GM03348 (cell line): ENCODE results near the gene IQSEC1.

Experiments
- DNase-seq: peaks from one replicate; pipeline ENCODE4 v3.0.0; 2012; ENCODE audit warnings: low spot score

Gene IQSEC1

DNA sequence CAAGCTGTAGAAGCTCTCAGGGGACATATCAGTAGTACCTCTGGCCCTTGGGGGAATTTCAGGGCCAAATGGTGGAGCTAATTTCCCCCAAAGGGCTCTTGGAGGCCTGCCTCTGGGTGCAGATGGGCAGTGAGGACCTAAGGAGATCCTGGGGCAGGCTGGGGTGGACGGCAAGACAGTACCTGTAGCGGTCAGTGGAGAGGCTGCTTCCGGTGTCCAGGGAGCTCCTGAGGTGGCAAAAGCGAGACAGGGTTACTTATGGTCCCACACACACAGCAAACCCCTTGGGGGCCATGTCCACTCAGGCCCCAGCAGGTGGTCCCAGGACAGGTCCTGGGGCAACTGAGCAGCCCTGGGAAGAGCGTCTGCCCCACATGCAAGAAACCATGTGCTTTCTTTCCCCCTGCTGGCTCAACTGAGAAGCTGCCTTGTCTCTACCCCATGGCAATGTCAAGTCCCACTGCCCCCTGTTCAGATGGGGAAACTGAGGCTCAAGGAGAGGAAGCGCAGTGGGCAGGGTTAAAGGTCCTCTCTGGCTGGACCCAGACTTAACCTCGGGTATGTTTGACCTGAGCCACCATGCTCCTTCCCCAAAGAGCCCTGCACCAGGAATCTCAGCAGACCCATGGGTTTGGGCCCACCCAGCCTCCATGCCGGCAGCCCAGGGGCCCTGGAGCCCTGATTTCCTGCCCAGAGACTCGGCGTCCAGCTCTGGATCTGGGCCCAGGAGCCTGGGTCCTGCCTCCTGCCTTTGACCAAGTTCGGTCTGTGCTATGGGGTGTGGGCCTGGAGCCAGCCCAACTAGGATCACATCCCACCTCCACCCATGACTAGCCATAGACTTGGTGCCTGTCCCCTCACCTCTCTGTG is 25.7 kb downstream of the IQSEC1 start:
- no peak for DNase-seq

DNA sequence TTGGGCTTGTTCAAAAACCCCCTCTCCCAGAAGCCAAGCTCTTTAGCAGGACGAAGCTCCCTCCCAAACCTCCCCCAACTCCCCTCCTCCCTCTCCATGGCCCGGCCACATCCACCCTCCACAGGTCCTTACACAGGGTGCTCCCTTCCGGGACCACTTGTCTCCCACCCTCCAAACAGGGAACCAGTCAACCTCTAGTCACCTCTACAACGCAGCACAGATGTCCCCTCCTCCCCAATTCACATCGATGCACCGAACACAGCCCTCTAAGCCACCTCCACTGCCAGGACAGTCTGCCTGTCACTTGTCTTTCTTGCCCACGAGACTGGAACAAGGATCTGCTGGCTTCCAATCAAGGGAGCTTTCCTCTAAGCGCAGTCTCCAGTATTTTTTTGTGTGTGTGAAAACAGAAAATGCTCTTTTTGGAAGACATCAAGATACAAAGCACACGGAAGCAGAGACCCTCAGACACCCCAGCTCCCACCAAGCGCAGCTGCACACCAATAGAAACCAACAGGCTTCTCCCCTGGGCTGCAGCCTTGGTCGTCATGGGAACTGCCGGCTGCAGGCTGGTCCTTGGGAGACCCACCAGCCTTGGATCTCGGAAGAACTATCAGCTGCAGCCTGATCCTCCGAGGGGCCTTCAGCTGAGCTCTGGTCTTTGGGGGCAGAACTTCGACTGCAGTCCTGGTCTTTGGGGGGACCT is 26.5 kb downstream of the IQSEC1 start:
- DNase-seq = no peak

DNA sequence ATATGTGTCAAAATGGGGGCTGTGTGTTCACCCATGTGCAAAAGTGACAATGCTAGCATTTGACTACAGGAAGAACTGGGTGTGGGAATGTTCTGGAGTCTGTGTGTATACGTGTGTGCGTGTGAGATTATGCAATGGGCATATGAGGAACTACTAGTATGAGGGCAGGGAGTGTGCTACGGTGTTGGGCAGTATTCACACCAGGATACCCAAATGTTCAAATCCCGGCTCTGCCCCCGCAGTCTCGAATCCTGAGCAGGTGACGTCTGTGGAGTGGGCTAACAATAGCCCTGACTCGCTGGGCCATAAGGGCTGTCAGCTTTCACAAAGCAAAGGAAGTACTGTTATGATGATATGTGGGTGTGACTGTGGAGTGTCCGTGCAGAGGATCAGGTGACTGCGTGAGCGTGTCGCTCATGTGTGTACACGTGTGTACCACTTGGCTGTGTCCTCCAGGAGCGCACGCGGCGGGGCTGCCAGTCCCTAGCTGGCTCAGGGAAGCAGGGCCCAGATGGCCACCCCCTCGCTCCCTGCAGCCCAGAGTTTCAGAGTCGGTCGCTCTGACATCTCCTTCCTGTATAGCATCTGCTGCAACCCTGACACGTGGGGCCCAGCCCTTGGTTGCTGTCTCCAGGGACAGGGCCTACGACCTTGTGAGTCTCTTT is 27.2 kb downstream of the IQSEC1 start:
- no peak for DNase-seq

DNA sequence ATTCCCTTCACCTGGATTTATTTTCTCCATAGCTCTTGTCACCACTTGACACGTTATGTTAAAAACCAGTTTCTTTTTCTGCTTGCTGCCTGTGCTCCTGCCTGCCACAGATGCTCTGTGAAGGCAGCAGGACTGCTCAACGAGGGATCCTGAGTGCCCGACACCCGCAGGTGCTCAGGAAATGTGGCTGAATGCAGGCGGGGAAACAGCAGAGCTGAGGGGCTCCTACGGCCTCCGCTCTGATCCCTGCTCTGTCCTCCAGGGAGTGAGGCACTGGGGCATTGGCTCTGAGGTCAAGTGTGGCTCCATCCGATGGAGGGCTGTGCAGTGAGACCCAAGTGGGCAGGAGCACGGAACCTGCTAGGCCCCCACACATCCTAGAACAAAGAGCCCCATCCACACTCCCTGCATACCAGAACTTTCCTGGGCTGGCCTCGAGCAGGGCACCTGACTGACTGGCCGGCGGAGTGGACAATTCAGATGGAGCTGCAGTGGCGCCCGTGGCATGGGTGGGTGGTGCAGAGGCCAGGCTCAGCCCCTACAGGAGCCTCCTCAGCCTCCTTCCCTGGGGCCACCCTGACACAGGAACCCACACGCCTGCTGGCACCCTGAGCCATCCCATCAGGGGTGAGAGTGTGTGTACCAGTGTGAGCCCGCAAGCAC is 27.9 kb downstream of the IQSEC1 start:
- no peak for DNase-seq

DNA sequence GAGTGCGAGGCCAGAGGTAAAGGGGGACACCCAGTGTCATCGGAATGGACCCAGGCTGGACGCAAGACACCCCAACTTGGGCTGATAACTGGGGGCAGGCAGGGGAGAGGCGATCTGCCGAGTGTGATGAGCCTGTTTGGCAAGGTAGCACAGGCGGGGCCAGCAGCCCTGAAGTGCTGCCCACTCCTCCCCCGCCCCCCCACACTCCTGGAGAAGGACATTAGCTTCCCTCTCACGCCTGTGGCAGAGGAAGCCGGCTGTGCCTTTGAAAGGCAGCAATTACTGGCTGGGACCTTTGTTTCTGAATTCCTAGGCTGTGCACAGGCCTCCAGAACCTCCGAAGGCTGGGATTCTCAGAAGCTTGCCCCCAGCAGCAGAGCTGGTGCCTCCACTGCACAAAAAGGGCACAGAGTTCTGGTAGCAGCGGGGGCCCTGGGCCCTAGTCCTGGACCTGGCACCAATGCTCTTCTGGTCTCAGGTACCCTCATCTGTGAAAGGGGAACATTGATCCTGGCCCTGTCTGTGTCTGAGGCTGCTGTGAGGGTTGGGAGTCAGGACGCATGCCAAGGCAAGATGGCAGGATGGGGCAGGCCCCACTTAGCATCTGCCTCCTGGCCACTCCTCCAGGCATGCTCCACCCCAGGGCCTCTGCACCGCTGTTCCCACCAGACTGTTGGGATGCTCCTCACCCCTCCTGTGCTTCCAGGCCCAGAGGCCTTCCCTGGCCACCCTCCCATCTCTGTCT is 28.6 kb downstream of the IQSEC1 start:
- no peak for DNase-seq

DNA sequence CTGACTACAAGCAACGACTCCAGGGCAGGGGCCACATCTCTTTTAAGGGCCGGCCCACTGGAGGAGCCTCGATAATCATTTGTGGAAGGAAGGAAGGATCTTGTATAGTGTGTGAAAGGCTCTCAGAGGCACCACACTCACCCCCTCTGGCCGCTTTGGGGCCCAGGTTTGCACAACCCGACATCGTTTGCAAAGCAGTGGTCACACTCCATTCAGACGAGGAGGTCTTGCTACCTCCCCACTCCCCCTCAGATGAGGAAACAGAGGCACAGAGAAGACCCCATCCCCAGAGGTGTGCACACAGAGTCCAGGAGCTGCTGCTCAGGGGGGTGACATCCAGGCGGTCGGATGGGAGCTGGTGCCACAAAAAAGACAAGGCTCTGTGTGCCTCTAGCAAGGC is 29.6 kb downstream of the IQSEC1 start:
- DNase-seq = no peak

DNA sequence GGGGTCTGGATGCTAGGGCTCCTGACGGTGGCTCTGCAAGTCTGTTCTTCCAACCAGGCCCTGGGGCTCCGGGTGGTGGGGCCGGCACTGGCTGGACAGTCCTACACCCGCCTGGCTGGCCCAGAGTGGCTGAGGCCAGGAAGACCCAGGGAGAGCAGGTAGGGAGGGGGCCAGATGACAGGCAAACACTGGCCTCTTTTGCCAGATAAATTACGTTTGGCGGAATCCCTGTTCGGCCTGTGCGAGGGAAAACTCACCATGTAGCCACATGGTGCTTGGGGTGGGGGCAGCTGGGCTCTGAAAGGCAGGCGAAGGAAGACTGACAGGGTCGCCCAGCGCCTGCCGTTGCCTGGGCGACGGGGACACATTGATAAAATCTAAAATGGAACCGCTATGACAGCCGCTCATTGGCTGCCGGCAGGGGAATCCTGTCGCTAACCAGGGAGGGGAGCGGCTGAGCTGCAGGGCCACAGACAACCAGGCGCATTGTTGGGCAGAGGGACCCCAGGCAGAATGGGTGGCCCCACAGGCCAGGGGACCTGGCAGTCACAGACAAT is 30.4 kb downstream of the IQSEC1 start:
- no peak for DNase-seq

DNA sequence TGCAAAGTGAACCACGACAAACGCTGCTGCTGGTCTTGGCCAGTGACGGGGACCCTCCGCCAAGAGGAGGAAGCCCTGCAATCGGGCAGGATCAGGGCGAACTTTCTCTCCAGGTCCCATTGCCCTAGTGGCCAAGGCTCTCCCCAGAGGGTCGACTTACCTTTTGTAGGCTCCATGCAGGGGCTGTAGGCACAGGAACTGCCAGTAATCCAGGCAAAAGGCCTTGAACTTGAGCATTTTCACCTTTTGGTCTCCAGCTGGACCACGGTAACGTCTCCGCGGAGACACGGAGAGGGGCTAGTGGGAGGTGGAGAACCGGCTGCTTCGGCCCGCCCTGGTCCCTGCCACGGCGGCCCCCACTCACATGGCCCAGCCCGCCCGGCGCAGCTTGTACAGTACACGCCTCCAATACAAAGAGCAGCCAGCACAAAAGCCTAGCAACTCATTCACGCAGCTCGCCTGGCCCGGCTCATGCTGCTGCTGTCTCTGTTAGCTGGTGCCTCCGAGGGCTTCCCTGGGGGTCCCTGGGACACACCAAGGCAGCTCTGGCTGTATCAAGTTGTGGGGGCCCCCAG is 31.0 kb downstream of the IQSEC1 start:
- DNase-seq = no peak

DNA sequence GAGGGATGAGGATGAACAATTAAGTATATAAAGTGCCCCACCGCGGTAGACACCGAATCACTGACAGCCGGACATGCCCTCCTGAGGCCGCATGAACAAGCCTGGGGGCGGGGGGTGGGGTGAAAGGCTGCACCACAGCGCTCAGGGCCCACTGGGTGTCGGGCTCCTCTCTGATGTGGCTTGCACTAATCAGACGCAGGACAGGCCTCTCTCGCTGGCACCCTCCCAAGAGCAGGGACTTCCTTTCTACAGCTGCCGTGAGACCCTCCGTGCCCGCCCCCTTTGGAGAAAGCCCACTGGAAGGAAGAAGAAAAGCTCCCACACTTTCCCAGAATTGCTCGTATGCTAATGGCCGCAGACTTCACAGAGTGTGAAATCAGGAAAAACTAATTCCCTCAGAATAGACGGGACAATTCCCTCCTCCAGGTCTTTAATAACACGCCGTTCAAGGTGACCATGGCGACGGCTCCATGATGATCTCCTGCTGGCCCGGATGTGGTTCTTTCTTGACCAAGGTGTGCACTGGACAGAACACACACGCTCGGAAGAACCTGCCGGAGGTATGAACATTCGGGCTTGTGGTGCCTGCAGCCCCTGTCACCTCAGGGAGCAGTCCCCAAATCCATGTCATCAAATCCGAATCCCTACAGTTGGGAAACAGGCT is 32.0 kb downstream of the IQSEC1 start:
- DNase-seq = no peak

DNA sequence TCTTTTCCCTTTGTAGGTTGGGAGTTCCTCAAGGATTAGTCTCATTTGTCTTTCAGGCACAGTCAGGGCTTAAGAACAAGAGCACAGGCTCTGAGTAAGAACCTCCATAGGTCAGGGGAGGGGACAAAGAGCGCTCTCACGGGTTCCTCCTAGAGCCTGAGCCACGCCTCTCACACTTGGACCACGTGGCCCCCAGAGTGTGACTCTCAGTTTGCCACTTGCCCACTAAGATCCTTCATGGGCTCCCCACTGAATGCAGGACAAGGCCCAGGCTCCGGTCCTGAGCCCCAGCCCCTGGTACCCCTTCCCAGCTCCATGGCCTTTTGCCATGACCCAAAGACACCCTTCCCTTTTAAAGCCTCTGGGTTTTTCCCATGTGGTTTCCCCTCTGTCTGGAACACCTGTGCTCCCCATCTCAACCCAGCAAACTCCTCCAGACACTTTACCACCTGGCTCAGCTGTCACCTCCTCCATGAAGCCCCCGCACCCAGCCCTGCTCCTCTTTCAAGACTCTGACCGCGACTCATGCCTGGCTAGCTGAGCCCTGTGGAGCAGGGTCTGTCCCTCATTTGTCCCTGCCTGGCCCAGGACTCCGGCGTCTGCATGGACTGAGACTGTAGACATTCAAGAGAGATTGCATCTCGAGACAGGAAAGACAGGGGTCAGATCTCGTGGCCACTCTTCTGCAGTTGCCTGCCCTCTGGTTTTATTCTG is 32.7 kb downstream of the IQSEC1 start:
- no peak for DNase-seq

DNA sequence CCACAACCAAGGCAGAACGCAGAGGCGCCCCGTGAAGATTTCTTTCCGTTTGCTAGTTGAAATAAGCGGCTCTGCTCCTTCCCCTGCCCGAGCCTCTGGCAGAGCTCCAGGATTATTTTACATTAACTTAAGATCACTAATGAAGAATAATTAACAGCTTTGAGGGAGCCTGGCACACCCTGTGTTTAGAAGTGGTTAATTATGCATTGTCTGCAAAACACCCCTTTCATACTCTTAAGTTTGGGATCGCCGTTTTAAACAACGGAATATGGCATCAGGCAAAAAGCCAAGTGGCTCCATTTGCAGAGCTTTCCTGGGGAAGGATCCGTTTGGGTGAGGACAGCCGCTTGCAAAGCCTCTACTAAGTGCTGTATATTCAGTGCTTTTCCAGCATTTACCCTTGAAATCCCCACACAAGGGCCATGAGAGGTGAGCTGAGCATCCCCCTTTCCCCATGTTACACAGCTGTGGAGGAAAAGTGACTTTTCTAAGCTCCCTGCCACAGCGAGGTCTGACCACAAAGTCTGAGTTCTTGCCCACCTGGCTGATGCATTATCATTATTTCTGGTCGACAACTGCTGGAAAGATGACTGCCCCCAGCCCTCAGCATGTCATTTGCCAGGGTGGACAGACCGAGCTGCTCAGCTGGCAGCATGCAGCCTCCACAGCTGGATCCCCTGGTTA is 33.9 kb downstream of the IQSEC1 start:
- no peak for DNase-seq

DNA sequence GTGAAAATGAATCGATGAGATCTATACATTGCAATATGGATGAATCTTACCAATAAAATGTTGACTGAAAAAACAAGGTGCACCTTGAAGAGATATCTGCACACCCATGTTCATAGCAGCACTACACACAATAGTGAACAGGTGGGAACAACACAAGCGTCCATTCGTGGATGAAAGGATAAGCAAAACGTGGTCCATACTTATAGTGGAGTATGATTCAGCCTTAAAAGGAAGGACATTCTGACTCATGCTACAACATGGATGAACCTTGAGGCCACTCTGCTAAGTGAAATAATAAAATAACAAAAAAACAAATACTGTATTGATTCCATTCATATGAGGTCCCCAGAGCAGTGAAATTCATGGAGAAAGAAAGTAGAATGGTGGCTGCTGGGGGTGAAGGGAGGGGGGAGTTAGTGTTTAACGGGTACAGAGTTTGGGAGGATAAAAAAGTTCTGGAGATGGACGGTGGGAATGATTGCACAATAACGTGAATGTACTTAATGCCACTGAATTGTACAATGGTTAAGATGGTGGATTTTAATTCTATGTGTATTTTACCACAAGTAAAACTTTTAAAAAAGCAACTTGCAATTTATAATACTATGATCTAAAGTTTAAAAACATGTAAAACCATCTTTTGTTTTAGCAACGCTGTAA is 35.6 kb downstream of the IQSEC1 start:
- no peak for DNase-seq

DNA sequence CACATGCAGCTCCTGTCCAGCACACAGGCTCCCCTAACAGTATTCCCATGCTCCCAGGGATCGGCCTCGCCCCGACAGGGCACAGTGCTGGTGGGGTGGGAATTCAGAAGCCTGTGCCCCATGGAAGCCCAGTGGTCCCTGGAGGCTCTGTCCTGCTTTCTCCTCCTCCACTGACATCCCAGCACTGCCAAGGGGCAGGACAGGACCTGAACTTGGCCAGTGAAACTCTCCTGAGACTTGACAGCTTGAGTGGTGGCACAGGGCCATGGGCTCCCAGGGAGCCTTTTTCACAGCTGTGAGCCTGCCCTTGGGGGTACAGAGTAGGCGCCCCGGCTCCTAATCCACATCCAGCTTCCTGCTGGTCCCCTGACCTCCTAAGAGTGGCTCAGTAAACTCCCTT is 38.4 kb downstream of the IQSEC1 start:
- DNase-seq = no peak

DNA sequence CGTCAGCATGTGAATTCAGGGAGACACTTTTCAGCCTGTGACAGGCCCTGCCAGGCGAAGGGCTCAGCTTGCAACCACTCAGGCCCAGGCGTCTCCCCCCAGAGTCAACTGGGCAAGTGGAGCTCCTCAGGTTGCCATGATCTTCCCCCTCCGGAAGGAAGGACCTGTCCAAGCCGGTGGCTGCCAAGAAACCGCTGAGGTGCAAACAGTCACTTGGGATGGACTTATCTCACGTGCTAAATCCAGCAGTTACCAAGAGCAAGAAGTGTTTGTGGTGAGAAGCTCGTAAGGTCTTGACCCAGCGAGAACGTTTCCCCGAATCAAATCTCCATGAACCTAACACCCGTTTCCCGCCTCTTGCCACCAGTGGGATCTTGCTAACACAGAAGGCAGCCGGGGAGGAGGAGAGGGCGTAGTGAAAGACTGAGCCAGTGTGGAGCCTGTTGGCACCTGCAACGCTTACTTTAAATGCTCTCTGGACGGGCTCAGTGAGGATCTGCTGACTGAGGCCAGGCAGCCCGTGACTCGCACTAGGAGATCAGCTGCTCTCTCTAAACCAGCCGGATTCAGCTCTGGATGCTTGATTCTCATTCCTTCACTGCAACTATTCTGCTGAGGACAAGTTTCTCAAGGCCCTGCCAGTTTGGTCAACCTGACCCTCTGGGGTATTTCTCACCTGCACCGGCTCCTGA is 39.0 kb downstream of the IQSEC1 start:
- no peak for DNase-seq

DNA sequence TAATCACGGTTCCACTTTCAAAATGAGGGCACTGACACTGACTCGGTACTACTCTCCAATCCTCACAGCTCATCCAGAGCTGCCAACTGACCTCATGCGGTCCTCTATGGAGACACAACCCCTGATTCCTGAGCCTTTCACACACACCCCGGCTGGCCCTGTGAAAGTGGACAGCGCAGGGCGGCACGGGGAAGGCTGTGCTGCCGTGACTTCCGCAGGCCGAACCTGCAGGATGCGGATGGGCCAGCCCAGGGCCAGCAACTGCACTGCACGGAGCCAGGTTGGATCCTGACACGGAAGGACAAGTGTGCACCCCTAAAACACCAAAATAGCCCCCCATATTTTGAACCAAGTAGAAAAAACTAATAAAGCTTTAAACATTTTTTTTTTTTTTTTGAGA is 41.0 kb downstream of the IQSEC1 start:
- no peak for DNase-seq

DNA sequence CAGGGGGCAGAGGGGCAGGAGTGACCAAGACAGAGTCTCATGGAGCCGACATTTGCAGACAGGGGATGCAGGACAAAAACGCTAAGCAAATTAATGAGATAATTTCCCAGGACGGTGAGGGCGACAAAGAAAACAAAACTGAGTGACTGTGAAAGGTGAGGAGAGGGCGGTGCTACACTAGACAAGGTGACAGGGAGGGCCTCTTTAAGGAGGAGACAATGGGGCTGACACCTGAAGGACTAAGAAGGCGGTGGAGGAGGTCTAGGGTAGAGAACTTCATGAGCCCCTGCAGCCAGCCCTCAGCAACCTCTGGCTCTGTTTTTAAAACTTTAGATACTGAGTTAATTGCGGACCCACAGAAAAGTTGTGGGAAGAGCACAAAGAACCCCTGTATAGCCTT is 41.6 kb downstream of the IQSEC1 start:
- no peak for DNase-seq

DNA sequence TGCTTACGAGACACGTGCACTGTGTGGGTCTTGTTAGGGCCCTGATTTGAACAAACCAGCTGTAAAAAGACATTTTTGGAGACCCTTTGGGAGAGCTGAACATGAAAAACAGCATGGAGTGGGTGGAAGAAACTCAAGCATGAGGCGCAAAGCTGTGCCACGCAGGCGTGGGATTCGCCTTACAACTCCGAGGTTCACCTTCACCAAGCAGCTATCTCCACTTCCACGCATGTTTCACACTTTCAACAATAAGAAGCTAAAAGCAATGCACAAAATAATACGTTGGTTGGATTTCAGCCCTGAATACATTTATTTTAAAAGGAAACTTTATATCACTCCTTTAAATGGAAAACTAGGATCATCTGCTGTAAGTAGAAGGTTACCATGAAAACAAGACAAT is 42.5 kb downstream of the IQSEC1 start:
- no peak for DNase-seq
